GM19099 (cell line): ENCODE results near the gene MAP3K4.

Source experiments
- POLR2A ChIP-seq: IDR thresholded peaks from 3 replicates; pipeline ENCODE4 v1.6.1; 2011; ENCODE audit warnings: low read depth; ENCODE audit not compliant: insufficient read length; ENCODE audit errors: extremely low read depth

Gene MAP3K4

GRCh38 chr6:161128680-161129196 lies 137.2 kb downstream of the MAP3K4 start:
- TF ChIP-seq POLR2A: no peak

GRCh38 chr6:161130541-161130940 lies 139.0 kb downstream of the MAP3K4 start:
- TF ChIP-seq POLR2A: no peak

DNA sequence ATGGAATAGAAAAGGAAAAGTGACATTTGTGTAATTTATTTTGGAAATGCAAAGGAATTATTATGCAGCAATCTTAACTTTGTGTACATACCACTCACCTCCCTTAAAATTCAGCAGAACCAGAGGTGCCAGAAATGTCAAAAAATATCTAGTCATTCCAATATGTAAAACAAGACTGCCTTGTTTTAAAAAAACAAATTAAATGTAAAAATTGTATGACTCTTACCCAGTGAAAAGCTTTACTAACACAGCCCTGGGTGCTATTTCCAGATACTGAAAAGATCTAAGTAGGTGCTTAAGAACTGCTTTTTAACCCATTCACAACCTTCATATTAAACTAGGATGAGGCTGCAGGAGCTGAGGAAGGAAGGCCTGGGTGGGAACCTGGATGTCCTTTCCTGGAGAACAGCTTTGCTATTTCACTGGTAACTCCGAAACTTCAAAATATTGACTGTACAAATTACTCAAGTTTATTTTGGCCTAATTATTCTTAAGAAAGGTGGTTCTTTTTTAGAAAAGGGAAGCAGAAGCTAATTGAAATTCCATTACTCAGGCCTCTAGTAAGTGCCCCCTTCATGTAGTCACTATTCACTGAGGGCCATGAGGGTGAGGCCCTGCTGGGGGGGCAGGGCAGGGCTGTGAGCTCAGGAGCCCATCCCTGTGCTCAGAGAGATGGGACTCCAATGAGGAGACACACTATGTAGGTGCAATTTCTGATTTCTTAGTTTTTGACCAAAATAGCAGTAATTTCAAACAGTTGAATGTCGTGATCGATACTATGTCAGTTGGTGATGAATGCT lies 139.6 kb downstream of the MAP3K4 start:
- TF ChIP-seq POLR2A: no peak

GRCh38 chr6:161132384-161132783 lies 140.8 kb downstream of the MAP3K4 start:
- no peak for TF ChIP-seq POLR2A

- TF ChIP-seq POLR2A: no peak
Observed at GRCh38 chr6:161133963-161134362, 142.4 kb downstream of the MAP3K4 start.

DNA sequence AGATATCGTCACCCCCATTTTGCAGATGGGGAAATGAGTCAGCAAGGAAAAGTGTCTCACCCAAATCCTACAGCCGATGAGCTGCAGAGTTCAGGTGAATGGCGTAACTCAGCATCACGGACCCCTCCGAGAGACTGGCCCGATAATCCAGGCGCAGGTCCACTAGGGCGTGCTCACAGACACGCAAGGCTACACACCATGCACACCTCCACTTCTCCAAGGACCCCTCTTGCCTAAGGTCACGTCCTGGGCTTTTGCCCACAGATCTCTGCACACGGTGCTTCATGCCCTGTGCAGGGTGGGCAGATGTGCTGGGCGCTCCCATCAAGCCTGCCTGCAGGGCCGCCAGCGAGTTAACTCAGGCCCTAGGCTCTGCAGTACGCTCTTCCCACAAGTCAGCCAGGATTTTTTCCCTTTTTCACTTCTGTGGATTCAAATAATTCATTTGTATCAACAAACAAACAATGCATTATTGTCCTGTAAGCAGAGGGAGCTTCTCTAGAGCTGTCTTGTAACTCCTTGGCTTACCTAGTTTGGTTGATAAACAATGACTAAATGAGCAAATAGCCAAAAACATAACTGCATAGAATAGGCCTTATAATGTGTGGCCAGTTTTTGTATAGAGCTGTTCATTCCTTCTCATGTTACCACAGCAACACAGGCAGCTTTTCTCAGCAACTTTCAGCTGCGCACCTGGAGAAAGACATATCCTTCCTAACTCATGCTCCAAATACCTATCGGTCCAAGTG lies 143.2 kb downstream of the MAP3K4 start:
- TF ChIP-seq POLR2A: no peak

GRCh38 chr6:161135695-161136591 lies 144.4 kb downstream of the MAP3K4 start:
- no peak for TF ChIP-seq POLR2A

GRCh38 chr6:161136655-161137054 lies 145.1 kb downstream of the MAP3K4 start:
- no peak for TF ChIP-seq POLR2A

GRCh38 chr6:161137320-161137719 lies 145.8 kb downstream of the MAP3K4 start:
- no peak for TF ChIP-seq POLR2A

DNA sequence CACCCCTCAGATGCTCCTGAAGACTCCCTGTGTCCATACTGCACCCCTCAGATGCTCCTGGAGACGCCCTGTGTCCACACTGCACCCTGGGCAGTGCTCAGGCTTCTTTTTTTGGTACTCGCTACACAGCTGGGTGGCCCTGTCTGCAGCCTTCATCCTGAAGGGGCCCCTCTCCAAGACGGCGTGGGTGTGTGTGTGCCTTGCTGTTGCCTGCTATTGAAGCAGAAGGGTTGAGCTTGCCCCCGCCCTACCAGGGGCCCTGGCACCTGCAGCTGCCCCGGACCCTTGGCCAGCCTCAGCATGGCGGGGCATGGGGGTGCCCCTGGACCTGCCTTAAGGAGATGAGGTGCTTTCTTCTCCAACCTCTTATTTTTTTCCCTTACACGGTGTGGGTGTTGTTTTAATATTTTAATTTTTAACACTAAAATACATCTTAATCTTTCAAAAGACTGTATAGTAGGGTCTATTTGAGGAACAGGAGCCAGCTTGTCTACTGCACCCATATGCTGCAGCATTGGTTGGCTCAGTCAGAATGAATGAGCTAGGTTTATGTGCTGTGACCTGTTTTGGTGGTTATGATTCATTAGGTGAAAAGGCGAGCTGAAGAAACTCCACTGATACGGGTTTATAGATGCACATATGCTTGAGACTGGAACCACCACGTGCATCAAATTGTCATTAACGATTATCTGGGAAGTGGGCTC lies 146.4 kb downstream of the MAP3K4 start:
- no peak for TF ChIP-seq POLR2A

DNA sequence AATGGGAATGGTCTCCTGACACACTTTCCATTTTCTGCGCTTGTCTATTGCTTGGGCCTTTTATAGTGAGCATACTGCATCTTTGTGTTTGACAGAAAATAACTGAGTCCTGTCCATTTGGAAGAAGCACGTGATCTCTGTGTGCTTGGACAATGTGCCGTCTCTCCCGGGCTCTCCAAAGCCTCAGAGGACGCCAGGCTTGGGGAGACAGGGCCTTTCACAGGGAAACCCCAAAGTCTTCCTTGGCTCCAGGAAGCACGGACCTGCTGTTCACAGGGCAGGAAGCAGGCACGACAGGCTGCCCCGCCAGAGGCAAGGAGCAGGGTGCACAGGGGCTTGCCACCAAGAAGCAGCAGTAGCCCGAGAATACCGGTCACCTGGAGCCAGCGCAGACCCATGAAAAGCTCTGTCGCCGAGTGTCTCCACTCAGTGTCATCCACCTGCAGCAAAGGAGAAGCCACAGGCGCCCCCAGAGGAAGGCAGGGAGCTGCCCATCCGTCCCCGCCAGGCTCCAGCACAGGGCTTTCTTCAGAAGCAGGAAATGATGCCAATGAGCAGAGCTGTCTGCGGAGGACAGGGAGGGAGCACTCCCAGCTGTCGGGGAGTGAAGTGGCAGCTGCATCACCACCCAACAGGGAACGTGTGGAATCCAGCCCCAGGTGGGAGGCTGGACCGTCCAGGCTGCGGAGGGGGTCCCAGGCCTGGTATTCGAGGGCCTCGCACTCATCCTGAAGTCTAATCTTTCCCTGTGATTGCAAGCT lies 147.2 kb downstream of the MAP3K4 start:
- TF ChIP-seq POLR2A: no peak

DNA sequence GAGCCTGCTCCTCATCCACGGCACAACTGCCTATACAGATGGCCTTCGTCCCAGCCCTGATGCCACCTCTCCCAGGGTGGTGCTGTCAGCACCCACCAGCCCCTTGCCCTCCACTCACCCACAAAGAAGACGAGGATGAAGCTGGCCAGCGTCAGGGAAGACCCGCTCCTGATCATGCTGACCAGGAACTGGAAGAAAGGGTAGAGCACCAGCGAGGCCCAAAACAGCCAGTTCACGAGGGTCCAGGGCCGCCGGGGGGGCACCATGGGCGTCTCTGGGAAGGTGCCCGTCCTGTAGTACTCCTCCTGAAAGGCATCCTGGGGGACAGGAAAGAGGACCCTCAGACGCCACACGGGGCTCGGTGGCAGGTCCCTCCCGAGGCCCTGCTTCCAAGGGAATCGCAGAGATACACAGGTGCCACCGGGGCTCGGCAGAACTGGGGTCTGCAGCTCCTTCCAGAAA lies 147.8 kb downstream of the MAP3K4 start:
- no peak for TF ChIP-seq POLR2A

DNA sequence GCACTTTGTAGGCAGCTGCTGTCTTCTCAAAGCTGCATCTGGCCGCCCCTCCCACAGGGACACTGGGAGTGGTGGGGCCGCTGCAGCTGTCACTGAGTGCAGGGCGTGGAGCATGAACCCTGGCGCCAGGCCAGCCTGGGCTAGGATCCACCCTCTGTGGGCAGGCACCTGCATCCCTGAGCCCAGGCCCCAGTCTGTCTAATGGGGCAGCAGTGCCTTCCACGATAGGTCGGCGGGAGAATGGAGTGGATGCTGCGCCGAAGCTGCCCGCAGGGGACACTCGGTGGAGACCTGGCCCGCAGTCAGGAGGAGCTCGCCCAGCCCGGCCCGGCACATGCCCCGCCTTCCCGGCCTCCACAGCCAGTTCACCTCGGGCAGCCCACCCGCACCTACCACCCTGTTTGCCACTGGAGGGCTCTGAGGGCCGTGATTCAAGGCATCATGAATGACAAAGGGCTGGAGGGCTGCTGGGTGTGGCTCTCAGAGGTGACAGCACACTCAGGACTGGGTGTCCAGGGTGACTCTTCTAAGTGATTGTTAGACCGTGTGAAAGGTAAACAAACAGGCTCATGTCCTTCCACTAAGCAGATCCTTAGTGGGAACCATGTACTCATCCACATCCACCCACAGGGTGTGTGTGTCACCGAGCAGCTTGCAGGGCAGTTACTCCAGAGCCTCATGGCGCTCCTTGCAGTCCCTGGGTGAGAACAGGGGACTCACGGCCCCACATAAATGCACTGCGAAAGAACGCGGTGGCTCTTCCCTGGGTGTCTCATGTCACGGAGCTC lies 148.4 kb downstream of the MAP3K4 start:
- no peak for TF ChIP-seq POLR2A

- no peak for TF ChIP-seq POLR2A
Observed at GRCh38 chr6:161140554-161140875, 148.9 kb downstream of the MAP3K4 start.

DNA sequence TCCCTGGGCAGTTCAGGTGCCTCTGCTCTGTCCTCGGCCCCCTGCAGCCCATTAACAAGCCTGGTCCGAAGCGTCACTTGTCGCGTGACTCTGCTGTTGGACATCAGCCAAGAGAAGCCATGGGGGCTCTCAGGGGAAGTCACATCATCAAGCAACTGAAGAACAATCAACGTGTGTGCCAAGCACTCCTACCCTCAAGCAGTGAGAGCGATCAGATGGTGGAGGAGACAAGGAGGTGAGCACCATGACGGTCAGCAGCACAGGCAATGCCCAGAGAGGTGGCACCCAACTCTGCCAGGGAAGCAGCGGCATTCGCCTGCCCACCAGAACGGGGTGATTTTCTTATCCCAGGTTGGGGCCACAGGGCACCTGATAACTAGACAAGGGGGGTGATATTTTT lies 149.6 kb downstream of the MAP3K4 start:
- no peak for TF ChIP-seq POLR2A
